ENCODE results near the gene SLC4A3.
"Not testable (repeated sequence)": the region's sequence is repeated elsewhere in the genome, so short reads cannot be mapped to it uniquely, and the experiment has no call there.

SLC4A3 gene

DNA sequence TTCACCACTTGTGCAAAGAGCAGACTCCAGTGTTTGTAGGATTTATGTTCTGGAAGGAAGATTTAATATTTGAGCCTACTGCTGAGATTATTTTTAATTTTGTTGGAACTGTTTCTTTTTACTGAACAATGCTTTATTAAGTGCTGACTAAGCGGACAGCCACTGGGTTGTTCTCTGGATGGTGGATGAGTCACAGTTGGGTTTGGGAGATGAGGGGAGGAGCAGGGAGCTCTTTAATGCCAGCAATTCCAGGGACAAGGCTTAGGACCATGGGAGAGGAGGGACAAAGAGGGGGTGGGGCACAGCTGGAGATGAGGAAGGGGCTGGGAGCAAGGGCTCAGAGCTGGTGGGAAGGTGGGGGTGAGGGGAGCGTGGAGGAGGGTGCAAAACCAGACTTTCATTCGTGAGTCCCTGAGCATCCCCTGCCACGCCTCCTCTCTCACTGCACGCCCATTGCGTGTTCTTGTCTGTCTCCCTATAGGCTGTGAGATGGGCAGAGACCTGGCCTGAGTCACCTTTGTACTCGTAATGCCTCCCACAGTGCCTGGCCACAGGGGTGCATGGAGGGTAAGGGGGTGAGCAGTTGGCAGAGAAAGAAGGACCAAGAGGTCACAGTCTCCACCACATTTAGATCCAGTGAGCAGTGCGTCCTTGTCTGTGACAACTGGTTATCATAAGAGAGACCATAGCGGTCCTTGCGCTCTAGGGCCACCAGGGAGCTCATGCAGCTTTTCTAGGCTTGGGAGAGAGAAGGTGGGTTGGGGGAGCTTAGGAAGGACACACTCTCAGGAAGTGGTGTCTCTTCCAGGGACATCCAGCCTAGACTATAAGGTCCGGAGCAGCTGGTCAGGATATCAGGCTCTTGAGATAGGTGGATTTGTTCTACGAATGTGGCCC is 18.4 kb downstream of the SLC4A3 start:
- ChIA-PET CTCF (interaction anchor here (0.8 to 1.1 kb wide), 2 partner anchors 19 to 26 kb away, joined by 3 to 6 read pairs; no protein-coding TSS in a partner anchor), POLR2A (no interaction called here)
- DNase-seq (ENCODE audit: extremely low spot score) = no peak
- TF ChIP-seq FOXM1 (IDR thresholded peaks at IDR 0.05; ENCODE audit: borderline replicate concordance) (no peak), ZNF384 (IDR thresholded peaks at IDR 0.05) (no peak), FOXA1 (IDR thresholded peaks at IDR 0.05) (no peak), SP1 (IDR thresholded peaks at IDR 0.05) (no peak), ARNT (IDR thresholded peaks at IDR 0.05) (no peak), LEF1 (IDR thresholded peaks at IDR 0.05; ENCODE audit: borderline replicate concordance) (no peak), FOXK2 (IDR thresholded peaks at IDR 0.05) (no peak), L3MBTL2 (conservative IDR thresholded peaks at IDR 0.05) (no peak), SUZ12 (IDR thresholded peaks at IDR 0.05) (no peak), CTBP1 (IDR thresholded peaks at IDR 0.05; ENCODE audit: borderline replicate concordance) (no peak), ELF4 (IDR thresholded peaks at IDR 0.05) (no peak)

DNA sequence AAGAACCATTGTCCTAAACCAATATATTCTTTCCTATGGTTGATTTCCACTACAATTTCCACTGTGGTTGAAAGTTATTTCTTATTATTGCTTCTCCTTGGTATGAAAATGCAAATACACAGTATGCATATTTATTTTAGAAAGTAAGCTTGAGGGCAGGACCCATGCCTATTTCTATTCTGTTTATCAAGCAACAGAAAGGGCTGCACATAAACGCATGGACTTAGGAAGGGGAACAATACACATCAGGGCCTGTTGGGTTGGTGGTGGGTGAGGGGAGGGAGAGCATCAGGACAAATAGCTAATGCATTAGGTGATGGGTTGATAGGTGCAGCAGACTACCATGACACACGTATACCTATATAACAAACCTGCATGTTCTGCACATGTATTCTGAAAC is 20.7 kb downstream of the SLC4A3 start:
- CTCF ChIA-PET = no interaction called here
- POLR2A ChIA-PET = no interaction called here
- no peak for DNase-seq (ENCODE audit: extremely low spot score)

DNA sequence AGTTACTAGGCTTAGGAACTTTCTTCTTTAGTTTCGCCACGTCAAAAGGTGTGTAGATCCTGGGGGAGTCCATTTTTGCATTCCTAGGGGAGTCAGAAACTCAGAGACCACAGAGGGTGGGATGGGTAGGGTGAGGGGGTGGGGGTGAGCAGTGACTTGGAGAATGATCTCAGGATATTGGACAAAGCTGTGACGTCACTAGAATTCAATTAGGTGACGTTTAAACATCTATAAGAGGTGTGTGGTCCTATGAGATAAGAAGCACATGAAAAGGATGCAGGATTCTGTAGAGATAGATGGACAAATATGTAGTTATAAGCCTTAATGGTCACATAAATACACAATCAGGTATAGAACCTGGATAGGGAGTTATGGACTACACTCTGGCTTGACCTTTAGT is 21.5 kb downstream of the SLC4A3 start:
- TF ChIP-seq ARNT (IDR thresholded peaks at IDR 0.05) (no peak), BHLHE40 (IDR thresholded peaks at IDR 0.05; ENCODE audit: borderline replicate concordance) (no peak), ZNF384 (IDR thresholded peaks at IDR 0.05) (no peak)
- no peak for DNase-seq (ENCODE audit: extremely low spot score)
- ChIA-PET POLR2A (no interaction called here), CTCF (no interaction called here)

More for the DNA sequence above, 20.7 kb downstream of the SLC4A3 start:
- TF ChIP-seq TARDBP (IDR thresholded peaks at IDR 0.05) (no peak), LEF1 (IDR thresholded peaks at IDR 0.05; ENCODE audit: borderline replicate concordance) (no peak), HDGF (IDR thresholded peaks at IDR 0.05; ENCODE audit: borderline replicate concordance) (no peak), BHLHE40 (IDR thresholded peaks at IDR 0.05; ENCODE audit: borderline replicate concordance) (no peak), FOXM1 (IDR thresholded peaks at IDR 0.05; ENCODE audit: borderline replicate concordance) (no peak), SUZ12 (IDR thresholded peaks at IDR 0.05) (no peak), ELF4 (IDR thresholded peaks at IDR 0.05) (no peak), NFRKB (IDR thresholded peaks at IDR 0.05) (no peak), SP1 (IDR thresholded peaks at IDR 0.05) (no peak), CTBP1 (IDR thresholded peaks at IDR 0.05; ENCODE audit: borderline replicate concordance) (no peak), ARNT (IDR thresholded peaks at IDR 0.05) (no peak), FOXK2 (IDR thresholded peaks at IDR 0.05) (no peak), FOXA1 (IDR thresholded peaks at IDR 0.05) (no peak), ZNF384 (IDR thresholded peaks at IDR 0.05) (no peak), L3MBTL2 (conservative IDR thresholded peaks at IDR 0.05) (no peak)
- TF ChIP-seq, protein P1, sequence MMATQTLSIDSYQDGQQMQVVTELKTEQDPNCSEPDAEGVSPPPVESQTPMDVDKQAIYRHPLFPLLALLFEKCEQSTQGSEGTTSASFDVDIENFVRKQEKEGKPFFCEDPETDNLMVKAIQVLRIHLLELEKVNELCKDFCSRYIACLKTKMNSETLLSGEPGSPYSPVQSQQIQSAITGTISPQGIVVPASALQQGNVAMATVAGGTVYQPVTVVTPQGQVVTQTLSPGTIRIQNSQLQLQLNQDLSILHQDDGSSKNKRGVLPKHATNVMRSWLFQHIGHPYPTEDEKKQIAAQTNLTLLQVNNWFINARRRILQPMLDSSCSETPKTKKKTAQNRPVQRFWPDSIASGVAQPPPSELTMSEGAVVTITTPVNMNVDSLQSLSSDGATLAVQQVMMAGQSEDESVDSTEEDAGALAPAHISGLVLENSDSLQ (IDR thresholded peaks at IDR 0.05) = no peak

DNA sequence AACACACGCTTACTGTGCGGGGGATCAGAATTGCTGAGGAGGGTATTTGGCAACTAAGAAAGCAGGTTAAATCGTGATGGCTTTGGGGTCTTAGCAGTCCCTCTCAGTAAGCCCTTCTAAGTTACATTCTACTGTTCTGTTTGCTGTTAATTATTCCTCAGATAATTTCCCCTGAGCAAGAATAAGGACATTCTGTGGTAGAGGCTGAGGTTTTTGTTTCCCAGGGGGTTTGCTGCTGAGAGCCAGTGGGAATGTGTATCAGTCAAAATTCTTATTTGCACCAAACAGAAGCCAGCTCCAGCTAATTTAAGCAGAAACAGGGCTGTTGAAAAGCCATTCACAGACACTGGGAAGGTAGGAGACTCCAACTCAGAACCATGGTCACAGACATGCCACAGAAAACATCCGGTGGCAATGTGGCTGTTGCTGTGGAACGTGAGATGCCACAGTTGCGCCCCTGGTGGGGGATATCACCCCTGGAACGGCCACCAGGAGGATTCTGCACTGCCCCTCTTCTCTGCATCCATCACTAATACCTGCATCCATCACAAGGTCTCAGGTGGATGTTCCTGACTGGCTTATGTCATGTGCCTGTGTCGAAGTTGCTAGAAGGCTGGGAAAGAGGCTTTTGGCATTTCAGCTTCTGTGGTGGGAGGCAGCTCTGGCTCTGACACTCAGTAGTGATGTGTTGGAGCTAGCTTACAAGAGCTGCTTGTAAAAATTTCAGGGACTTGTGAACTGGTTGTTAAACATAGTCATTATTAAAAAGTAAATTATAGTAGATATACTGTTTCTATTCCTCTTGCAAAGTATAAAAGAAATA is 23.2 kb downstream of the SLC4A3 start:
- DNase-seq (ENCODE audit: extremely low spot score) = no peak
- CTCF ChIA-PET = no interaction called here
- no peak for TF ChIP-seq L3MBTL2 (conservative IDR thresholded peaks at IDR 0.05)
- TF ChIP-seq ELF4 (IDR thresholded peaks at IDR 0.05) = no peak
- TF ChIP-seq LEF1 (IDR thresholded peaks at IDR 0.05; ENCODE audit: borderline replicate concordance) = no peak
- POLR2A ChIA-PET = no interaction called here

DNA sequence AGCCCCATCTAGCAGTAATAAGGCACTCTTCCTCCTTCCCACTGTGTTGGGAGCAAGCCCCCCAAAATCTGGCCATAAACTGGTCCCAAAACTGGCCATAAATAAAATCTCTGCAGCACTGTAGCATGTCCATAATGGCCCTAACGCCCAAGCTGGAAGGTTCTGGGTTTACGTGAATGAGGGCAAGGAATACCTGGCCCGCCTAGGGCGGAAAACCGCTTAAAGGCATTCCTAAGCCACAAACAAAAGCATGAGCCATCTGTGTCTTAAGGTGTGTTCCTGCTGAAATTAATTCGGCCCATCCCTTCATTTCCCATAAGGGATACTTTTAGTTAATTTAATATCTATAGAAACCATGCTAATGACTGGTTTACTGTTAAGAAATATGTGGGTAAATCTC is 24.2 kb downstream of the SLC4A3 start:
- POLR2A ChIA-PET; CTCF ChIA-PET; DNase-seq (ENCODE audit: extremely low spot score): not testable (repeated sequence)

DNA sequence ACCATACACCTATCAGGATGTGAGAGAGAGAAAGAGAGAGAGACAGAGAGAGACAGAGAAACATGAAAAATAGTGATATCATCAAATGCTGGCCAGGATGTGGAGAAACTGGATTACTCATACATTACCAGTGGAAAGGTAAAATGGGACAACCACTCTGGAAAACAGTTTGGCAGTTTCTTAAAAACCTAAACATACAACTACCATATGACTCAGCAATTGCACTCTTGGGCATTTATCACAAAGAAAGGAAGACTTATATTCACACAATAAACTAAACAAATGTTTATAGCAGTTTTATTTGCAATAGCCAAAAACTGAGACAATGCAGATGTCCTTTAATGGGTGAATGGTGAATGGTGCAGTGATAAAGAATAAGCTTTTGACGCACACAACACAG is 29.1 kb downstream of the SLC4A3 start:
- POLR2A ChIA-PET = no interaction called here
- CTCF ChIA-PET = no interaction called here
- no peak for TF ChIP-seq FOXK2 (IDR thresholded peaks at IDR 0.05)
- no peak for TF ChIP-seq SP1 (IDR thresholded peaks at IDR 0.05)
- TF ChIP-seq, protein P1 (IDR thresholded peaks at IDR 0.05) = no peak
- no peak for TF ChIP-seq SUZ12 (IDR thresholded peaks at IDR 0.05)
- no peak for TF ChIP-seq FOXM1 (IDR thresholded peaks at IDR 0.05; ENCODE audit: borderline replicate concordance)
- TF ChIP-seq L3MBTL2 (conservative IDR thresholded peaks at IDR 0.05) = no peak
- TF ChIP-seq TARDBP (IDR thresholded peaks at IDR 0.05) = no peak
- no peak for TF ChIP-seq NFRKB (IDR thresholded peaks at IDR 0.05)
- TF ChIP-seq CTBP1 (IDR thresholded peaks at IDR 0.05; ENCODE audit: borderline replicate concordance) = no peak
- no peak for TF ChIP-seq ZNF384 (IDR thresholded peaks at IDR 0.05)
- TF ChIP-seq ELF4 (IDR thresholded peaks at IDR 0.05) = no peak
- no peak for TF ChIP-seq LEF1 (IDR thresholded peaks at IDR 0.05; ENCODE audit: borderline replicate concordance)
- TF ChIP-seq HDGF (IDR thresholded peaks at IDR 0.05; ENCODE audit: borderline replicate concordance) = no peak
- no peak for TF ChIP-seq FOXA1 (IDR thresholded peaks at IDR 0.05)
- no peak for TF ChIP-seq BHLHE40 (IDR thresholded peaks at IDR 0.05; ENCODE audit: borderline replicate concordance)
- no peak for TF ChIP-seq ARNT (IDR thresholded peaks at IDR 0.05)
- no peak for DNase-seq (ENCODE audit: extremely low spot score)

Data from HEK293T (cell line).